ENCODE results near the gene NRG2. TPM values are rescaled to one million over a fixed set of nuclear protein-coding genes. Genes with fewer than 3 reads are reported as not detected.

NRG2 gene
- total RNA-seq, 1 donor from 2014 or later = under 0.01 TPM

DNA sequence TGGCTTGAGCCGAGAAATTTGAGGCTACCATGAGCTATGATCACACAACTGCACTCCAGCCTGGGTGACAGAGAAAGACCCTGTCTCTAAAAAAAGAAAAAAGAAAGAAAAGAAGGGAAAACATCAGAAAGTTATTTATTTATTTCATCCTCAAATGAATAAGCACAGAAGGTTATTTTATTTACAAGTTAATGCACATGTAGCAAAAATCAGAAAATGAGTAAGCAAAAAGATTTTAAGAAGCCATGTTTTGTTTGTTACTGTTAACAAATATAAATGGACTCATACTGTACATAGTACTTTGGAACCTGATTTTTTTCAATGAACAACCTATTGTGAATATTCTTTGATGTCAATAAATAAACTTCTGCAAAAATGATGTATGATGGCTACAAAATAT is 47.2 kb downstream of the NRG2 start:
- Histone ChIP-seq H3K4me3 (ENCODE audit: low read depth, low read length) (no peak overlapping the region), H3K27me3 (ENCODE audit: control insufficient read depth, insufficient read depth, low read length) (peaks cover 4% of the 10 kb centered on the region), H3K36me3 (ENCODE audit: control insufficient read depth, insufficient read depth, low read length) (no peaks in the 10 kb centered on the region)
- TF ChIP-seq, protein P1, sequence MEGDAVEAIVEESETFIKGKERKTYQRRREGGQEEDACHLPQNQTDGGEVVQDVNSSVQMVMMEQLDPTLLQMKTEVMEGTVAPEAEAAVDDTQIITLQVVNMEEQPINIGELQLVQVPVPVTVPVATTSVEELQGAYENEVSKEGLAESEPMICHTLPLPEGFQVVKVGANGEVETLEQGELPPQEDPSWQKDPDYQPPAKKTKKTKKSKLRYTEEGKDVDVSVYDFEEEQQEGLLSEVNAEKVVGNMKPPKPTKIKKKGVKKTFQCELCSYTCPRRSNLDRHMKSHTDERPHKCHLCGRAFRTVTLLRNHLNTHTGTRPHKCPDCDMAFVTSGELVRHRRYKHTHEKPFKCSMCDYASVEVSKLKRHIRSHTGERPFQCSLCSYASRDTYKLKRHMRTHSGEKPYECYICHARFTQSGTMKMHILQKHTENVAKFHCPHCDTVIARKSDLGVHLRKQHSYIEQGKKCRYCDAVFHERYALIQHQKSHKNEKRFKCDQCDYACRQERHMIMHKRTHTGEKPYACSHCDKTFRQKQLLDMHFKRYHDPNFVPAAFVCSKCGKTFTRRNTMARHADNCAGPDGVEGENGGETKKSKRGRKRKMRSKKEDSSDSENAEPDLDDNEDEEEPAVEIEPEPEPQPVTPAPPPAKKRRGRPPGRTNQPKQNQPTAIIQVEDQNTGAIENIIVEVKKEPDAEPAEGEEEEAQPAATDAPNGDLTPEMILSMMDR (IDR thresholded peaks at IDR 0.05; ENCODE audit: insufficient read depth, low read length, severe bottlenecking) = no peak
- FAIRE-seq (no peak), DNase-seq (ENCODE audit: low read depth) (no peak)

DNA sequence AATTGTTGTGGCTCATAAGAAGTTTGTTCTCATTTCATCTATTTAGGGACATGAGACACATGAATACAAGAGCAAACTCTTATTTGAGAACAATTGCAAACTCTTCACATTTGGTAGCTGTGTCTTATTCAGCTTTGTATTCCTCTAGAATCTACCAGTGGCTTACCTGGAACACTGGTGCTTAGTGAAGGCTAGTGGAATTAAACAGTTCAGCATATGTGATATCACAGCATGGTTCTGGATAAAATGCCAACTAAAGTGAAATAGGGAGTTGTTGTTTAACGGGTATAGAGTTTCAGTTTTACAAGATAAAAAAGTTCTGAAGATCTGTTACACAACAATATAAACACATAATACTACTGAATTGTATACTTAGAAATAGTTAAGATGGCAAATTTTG is 48.9 kb downstream of the NRG2 start:
- H3K36me3 ChIP-seq (ENCODE audit: control insufficient read depth, insufficient read depth, low read length) = no peaks in the 10 kb centered on the region
- no peaks in the 10 kb centered on the region for H3K27me3 ChIP-seq (ENCODE audit: control insufficient read depth, insufficient read depth, low read length)
- TF ChIP-seq, protein P1 (IDR thresholded peaks at IDR 0.05; ENCODE audit: insufficient read depth, low read length, severe bottlenecking) = no peak
- FAIRE-seq = no peak
- DNase-seq (ENCODE audit: low read depth) = no peak
- H3K4me3 ChIP-seq (ENCODE audit: low read depth, low read length) = no peak overlapping the region

DNA sequence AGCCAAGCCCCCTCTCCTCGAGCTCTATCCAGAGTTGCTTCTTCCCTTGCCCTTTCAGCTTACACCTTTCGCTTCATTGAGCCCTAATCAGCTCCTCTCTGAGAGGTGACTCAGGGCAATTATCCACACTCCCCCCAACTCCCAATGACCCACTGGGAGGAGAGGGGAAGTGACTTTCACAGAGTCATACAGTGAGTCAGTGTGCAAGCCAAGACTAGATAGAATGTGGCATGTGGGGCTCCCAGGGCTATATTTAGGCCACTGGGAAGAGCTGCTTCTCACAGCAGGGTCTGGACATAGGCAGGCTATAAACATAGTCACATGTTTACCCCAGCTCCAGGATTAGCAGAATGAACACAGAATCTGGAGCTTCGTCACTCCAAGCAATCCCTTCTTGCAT is 57.4 kb downstream of the NRG2 start:
- Histone ChIP-seq H3K27me3 (ENCODE audit: control insufficient read depth, insufficient read depth, low read length) (no peaks in the 10 kb centered on the region), H3K4me3 (ENCODE audit: low read depth, low read length) (no peak overlapping the region), H3K36me3 (ENCODE audit: control insufficient read depth, insufficient read depth, low read length) (no peaks in the 10 kb centered on the region)
- peak; percentile 98 for DNase-seq (ENCODE audit: low read depth)
- no peak for FAIRE-seq
- TF ChIP-seq, protein P1 (IDR thresholded peaks at IDR 0.05; ENCODE audit: insufficient read depth, low read length, severe bottlenecking) = no peak

GRCh38 chr5:139985290-139985689 is 57.8 kb downstream of the NRG2 start:
- Histone ChIP-seq H3K4me3 (ENCODE audit: low read depth, low read length) (no peak overlapping the region), H3K27me3 (ENCODE audit: control insufficient read depth, insufficient read depth, low read length) (no peaks in the 10 kb centered on the region), H3K36me3 (ENCODE audit: control insufficient read depth, insufficient read depth, low read length) (no peaks in the 10 kb centered on the region)
- TF ChIP-seq, protein P1 (IDR thresholded peaks at IDR 0.05; ENCODE audit: insufficient read depth, low read length, severe bottlenecking) = no peak
- DNase-seq (ENCODE audit: low read depth) = peak; percentile 67
- no peak for FAIRE-seq

DNA sequence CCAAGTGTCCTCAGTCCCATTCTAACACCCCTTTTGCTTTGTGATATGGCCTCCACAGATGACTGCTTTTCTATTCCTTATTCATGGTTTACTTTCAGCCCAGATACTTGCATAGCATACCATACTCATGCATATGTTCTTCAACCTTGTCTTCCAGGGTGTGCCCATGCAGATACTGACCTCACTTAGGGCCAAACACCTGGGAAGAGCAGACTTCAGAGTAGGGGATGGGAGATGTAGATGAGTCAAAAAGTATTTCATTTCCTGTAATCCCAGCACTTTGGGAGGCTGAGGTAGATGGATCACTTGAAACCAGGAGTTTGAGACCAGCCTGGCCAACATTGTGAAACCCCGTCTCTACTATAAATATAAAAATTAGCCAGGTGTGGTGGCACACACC is 58.3 kb downstream of the NRG2 start:
- H3K4me3 ChIP-seq (ENCODE audit: low read depth, low read length) = no peak overlapping the region

GRCh38 chr5:139982975-139983240 is 60.2 kb downstream of the NRG2 start:
- DNase-seq (ENCODE audit: low read depth) (no peak), FAIRE-seq (no peak)
- Histone ChIP-seq H3K27me3 (ENCODE audit: control insufficient read depth, insufficient read depth, low read length) (peaks cover 2% of the 10 kb centered on the region), H3K4me3 (ENCODE audit: low read depth, low read length) (no peak overlapping the region), H3K36me3 (ENCODE audit: control insufficient read depth, insufficient read depth, low read length) (no peaks in the 10 kb centered on the region)
- TF ChIP-seq, protein P1 (IDR thresholded peaks at IDR 0.05; ENCODE audit: insufficient read depth, low read length, severe bottlenecking) = no peak

More for the DNA sequence above, 58.3 kb downstream of the NRG2 start:
- Histone ChIP-seq H3K36me3 (ENCODE audit: control insufficient read depth, insufficient read depth, low read length) (no peaks in the 10 kb centered on the region), H3K27me3 (ENCODE audit: control insufficient read depth, insufficient read depth, low read length) (no peaks in the 10 kb centered on the region)
- FAIRE-seq = no peak
- DNase-seq (ENCODE audit: low read depth) = peak; percentile 79
- TF ChIP-seq, protein P1 (IDR thresholded peaks at IDR 0.05; ENCODE audit: insufficient read depth, low read length, severe bottlenecking) = no peak

All from bronchial epithelial cell (primary cell).